WTC11 (cell line): ENCODE data around the gene APOLD1.

ENCODE experiments used
- TF ChIP-seq, protein P1 (sequence below): fragments of 200-600 bp; IDR thresholded peaks from 2 replicates; pipeline ENCODE4 v1.8.0; 2022; ENCODE audit warnings: antibody characterized with exemption
- TF ChIP-seq, protein P2 (sequence below): sonication (generic); formaldehyde crosslinking; IDR thresholded peaks from 2 replicates; pipeline ENCODE4 v1.8.0; 2022; ENCODE audit warnings: missing genetic modification reagents

DNA sequence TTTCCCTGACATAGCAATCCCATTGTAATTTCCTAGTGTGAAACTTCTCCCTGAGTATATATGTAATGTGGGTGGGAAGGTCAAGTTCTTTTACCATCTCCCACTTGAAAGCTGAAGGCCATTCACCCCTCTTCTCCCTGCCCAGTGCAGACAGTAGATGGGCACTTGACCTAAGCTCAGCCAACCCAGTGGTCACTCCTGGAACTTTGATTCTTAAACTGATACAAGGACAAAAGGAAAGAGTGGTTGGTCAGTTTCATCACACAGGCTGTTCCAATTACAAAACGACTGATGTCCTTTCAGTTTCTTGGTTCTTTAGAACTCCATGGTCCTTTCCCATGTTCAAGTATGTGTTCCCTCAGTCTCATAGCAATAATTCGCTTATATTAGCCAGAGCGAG is 8.4 kb upstream of the APOLD1 start:
- TF ChIP-seq, protein P1, sequence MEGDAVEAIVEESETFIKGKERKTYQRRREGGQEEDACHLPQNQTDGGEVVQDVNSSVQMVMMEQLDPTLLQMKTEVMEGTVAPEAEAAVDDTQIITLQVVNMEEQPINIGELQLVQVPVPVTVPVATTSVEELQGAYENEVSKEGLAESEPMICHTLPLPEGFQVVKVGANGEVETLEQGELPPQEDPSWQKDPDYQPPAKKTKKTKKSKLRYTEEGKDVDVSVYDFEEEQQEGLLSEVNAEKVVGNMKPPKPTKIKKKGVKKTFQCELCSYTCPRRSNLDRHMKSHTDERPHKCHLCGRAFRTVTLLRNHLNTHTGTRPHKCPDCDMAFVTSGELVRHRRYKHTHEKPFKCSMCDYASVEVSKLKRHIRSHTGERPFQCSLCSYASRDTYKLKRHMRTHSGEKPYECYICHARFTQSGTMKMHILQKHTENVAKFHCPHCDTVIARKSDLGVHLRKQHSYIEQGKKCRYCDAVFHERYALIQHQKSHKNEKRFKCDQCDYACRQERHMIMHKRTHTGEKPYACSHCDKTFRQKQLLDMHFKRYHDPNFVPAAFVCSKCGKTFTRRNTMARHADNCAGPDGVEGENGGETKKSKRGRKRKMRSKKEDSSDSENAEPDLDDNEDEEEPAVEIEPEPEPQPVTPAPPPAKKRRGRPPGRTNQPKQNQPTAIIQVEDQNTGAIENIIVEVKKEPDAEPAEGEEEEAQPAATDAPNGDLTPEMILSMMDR: no peak
- TF ChIP-seq, protein P2, sequence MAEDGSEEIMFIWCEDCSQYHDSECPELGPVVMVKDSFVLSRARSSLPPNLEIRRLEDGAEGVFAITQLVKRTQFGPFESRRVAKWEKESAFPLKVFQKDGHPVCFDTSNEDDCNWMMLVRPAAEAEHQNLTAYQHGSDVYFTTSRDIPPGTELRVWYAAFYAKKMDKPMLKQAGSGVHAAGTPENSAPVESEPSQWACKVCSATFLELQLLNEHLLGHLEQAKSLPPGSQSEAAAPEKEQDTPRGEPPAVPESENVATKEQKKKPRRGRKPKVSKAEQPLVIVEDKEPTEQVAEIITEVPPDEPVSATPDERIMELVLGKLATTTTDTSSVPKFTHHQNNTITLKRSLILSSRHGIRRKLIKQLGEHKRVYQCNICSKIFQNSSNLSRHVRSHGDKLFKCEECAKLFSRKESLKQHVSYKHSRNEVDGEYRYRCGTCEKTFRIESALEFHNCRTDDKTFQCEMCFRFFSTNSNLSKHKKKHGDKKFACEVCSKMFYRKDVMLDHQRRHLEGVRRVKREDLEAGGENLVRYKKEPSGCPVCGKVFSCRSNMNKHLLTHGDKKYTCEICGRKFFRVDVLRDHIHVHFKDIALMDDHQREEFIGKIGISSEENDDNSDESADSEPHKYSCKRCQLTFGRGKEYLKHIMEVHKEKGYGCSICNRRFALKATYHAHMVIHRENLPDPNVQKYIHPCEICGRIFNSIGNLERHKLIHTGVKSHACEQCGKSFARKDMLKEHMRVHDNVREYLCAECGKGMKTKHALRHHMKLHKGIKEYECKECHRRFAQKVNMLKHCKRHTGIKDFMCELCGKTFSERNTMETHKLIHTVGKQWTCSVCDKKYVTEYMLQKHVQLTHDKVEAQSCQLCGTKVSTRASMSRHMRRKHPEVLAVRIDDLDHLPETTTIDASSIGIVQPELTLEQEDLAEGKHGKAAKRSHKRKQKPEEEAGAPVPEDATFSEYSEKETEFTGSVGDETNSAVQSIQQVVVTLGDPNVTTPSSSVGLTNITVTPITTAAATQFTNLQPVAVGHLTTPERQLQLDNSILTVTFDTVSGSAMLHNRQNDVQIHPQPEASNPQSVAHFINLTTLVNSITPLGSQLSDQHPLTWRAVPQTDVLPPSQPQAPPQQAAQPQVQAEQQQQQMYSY (CRISPR knock-in tag): no peak
